GM18519 (cell line): Measurements from ENCODE around the gene DNAH12.
"Not testable (repeated sequence)": the region's sequence is repeated elsewhere in the genome, so short reads cannot be mapped to it uniquely, and the experiment has no call there.

Experiments used
- ATAC-seq: cut with Tn5 transposase; IDR thresholded peaks from one replicate; pipeline ENCODE4 v1.9.1; 2021; ENCODE audit warnings: mild to moderate bottlenecking, moderate library complexity; ENCODE audit not compliant: unreplicated experiment, low FRiP score

DNAH12 gene

GRCh38 chr3:57530071-57530608, 14.0 kb downstream of the DNAH12 start:
- no peak for ATAC-seq

GRCh38 chr3:57518276-57518915, 25.7 kb downstream of the DNAH12 start:
- no peak for ATAC-seq

GRCh38 chr3:57512166-57512565, 32.0 kb downstream of the DNAH12 start:
- no peak for ATAC-seq

- ATAC-seq: no peak
These were observed 38.2 kb downstream of the DNAH12 start for GRCh38 chr3:57505901-57506300.

GRCh38 chr3:57500506-57500905, 43.6 kb downstream of the DNAH12 start:
- no peak for ATAC-seq

GRCh38 chr3:57497904-57498303, 46.2 kb downstream of the DNAH12 start:
- no peak for ATAC-seq

GRCh38 chr3:57484563-57484962, 59.6 kb downstream of the DNAH12 start:
- ATAC-seq: no peak

- not testable (repeated sequence) for ATAC-seq
These were observed 67.0 kb downstream of the DNAH12 start for GRCh38 chr3:57477193-57477592.

- no peak for ATAC-seq
These were observed 79.3 kb downstream of the DNAH12 start for GRCh38 chr3:57464801-57465200.

- ATAC-seq: no peak
These were observed 80.1 kb downstream of the DNAH12 start for GRCh38 chr3:57464011-57464410.

GRCh38 chr3:57451150-57451846, 92.8 kb downstream of the DNAH12 start:
- no peak for ATAC-seq

GRCh38 chr3:57449276-57449847, 94.8 kb downstream of the DNAH12 start:
- not testable (repeated sequence) for ATAC-seq

- not testable (repeated sequence) for ATAC-seq
These were observed 95.7 kb downstream of the DNAH12 start for GRCh38 chr3:57448489-57448888.

GRCh38 chr3:57446318-57446841, 97.8 kb downstream of the DNAH12 start:
- ATAC-seq: no peak

- no peak for ATAC-seq
These were observed 99.7 kb downstream of the DNAH12 start for GRCh38 chr3:57444469-57444868.

- not testable (repeated sequence) for ATAC-seq
These were observed 104.0 kb downstream of the DNAH12 start for GRCh38 chr3:57440144-57440543.

- ATAC-seq: not testable (repeated sequence)
These were observed 105.7 kb downstream of the DNAH12 start for GRCh38 chr3:57438460-57438859.

GRCh38 chr3:57436195-57436761, 107.9 kb downstream of the DNAH12 start:
- no peak for ATAC-seq

GRCh38 chr3:57434041-57434440, 110.1 kb downstream of the DNAH12 start:
- ATAC-seq: no peak

- no peak for ATAC-seq
These were observed 120.8 kb downstream of the DNAH12 start for GRCh38 chr3:57423335-57423734.

- ATAC-seq: no peak
These were observed 122.8 kb downstream of the DNAH12 start for GRCh38 chr3:57421336-57421735.
